Endothelial cell of umbilical vein (primary cell): Measurements from ENCODE around the gene ZBP1. TPM values are rescaled to one million over a fixed set of nuclear protein-coding genes. Genes with fewer than 3 reads are reported as not detected.

Experiments
- BruUV-seq: library from RNA; stranded (reverse); fragments of 400-500 nt; replicated peaks from 2 replicates; lab custom pipeline; 2021; lab: Mats Ljungman, UMichigan
- CTCF ChIA-PET: fragments of 300-600, 350-600 bp; sonication (Branson Sonifier 250); formaldehyde crosslinking; loops from one replicate; lab custom pipeline; 2021; ENCODE audit warnings: antibody characterized with exemption, inconsistent platforms; lab: Charles Lee
- POLR2A ChIA-PET: fragments of 300-600, 350-600 bp; sonication (Branson Sonifier 250); formaldehyde crosslinking; loops from one replicate; lab custom pipeline; 2021; ENCODE audit warnings: antibody characterized with exemption, inconsistent platforms; lab: Charles Lee
- DNase-seq: peaks from one replicate; pipeline ENCODE4 v3.0.0-alpha.2; 2011; ENCODE audit warnings: low read depth, low spot score
- FAIRE-seq: peaks from 2 replicates; lab custom pipeline; 2011; peaks lifted over from hg19 to GRCh38; lab: Jason Lieb, UNC
- H2AFZ ChIP-seq: 2 replicates; pipeline ENCODE4 v1.6.0; 2012; ENCODE audit warnings: low read depth, low read length, control low read depth, inconsistent platforms
- H3K27ac ChIP-seq: 2 replicates; pipeline ENCODE4 v1.5.1; 2011; ENCODE audit warnings: low read depth, mild to moderate bottlenecking, control low read depth, low read length, moderate library complexity; ENCODE audit not compliant: insufficient read depth
- H3K27me3 ChIP-seq, 2 experiments: 2 replicates each; pipeline versions ENCODE4 v1.6.0 to v1.6.1; 2011; ENCODE audit warnings: low read length in 2 of 2, mixed read lengths in 1 of 2; ENCODE audit not compliant: control insufficient read depth in 2 of 2, insufficient read depth in 2 of 2
- H3K36me3 ChIP-seq, 2 experiments: 2 replicates in 1 of 2; 3 replicates in 1 of 2; pipeline ENCODE4 v1.5.1; 2011; ENCODE audit warnings: low read length in 2 of 2, mild to moderate bottlenecking in 1 of 2, moderate library complexity in 1 of 2; ENCODE audit not compliant: control insufficient read depth in 2 of 2, insufficient read depth in 2 of 2; ENCODE audit errors: extremely low read depth in 1 of 2
- H3K4me1 ChIP-seq: 3 replicates; pipeline ENCODE4 v1.5.1; 2011; ENCODE audit warnings: mild to moderate bottlenecking, low read length; ENCODE audit not compliant: control insufficient read depth, insufficient read depth; ENCODE audit errors: extremely low read depth
- H3K4me2 ChIP-seq: 2 replicates; pipeline ENCODE4 v1.6.1; 2011; ENCODE audit warnings: low read length, control low read depth, mixed read lengths; ENCODE audit not compliant: insufficient read depth
- H3K4me3 ChIP-seq, 3 experiments: fragments of 200-600 bp in 1 of 3; sonication (generic), shearing (Covaris generic) in 1 of 3; replicated peaks in 1 of 3; 2 replicates each; pipeline ENCODE4 v1.5.1; 2011 to 2016; ENCODE audit warnings: control low read depth in 3 of 3, low read length in 3 of 3, mild to moderate bottlenecking in 2 of 3, inconsistent platforms in 1 of 3, low read depth in 1 of 3, moderate library complexity in 1 of 3; ENCODE audit not compliant: insufficient read depth in 1 of 3
- H3K79me2 ChIP-seq: 2 replicates; pipeline ENCODE4 v1.6.0; 2012; ENCODE audit warnings: low read length, inconsistent platforms; ENCODE audit not compliant: control insufficient read depth, insufficient read depth
- H3K9ac ChIP-seq: replicated peaks from 2 replicates; pipeline ENCODE3; 2011; ENCODE audit warnings: low read length, control low read depth; ENCODE audit not compliant: insufficient read depth; ENCODE audit errors: extremely low read depth
- H3K9me1 ChIP-seq: replicated peaks from 3 replicates; pipeline ENCODE4 v1.6.0; 2011; ENCODE audit warnings: mild to moderate bottlenecking, low read length; ENCODE audit not compliant: control insufficient read depth, insufficient read depth; ENCODE audit errors: extremely low read depth
- H3K9me3 ChIP-seq: replicated peaks from 2 replicates; pipeline ENCODE4 v1.5.1; 2012; ENCODE audit warnings: low read length, inconsistent platforms; ENCODE audit not compliant: control insufficient read depth, insufficient read depth
- H4K20me1 ChIP-seq: replicated peaks from 2 replicates; pipeline ENCODE3; 2011; ENCODE audit warnings: mild to moderate bottlenecking, low read length; ENCODE audit not compliant: control insufficient read depth, insufficient read depth; ENCODE audit errors: extremely low read depth
- CTCF ChIP-seq, 2 donors: IDR thresholded peaks; 1 replicate in 1 of 2; 2 replicates in 1 of 2; pipeline ENCODE4 v1.5.1; 2011; ENCODE audit warnings: low read length in 2 of 2, mild to moderate bottlenecking in 2 of 2, moderate library complexity in 2 of 2, control low read depth in 1 of 2, inconsistent platforms in 1 of 2, low read depth in 1 of 2; ENCODE audit not compliant: insufficient read depth in 1 of 2; ENCODE audit errors: extremely low read depth in 1 of 2
- EZH2 ChIP-seq: IDR thresholded peaks from 2 replicates; pipeline ENCODE4 v1.6.1; 2012; ENCODE audit warnings: borderline replicate concordance, low read depth, mild to moderate bottlenecking, moderate library complexity, low read length, inconsistent platforms; ENCODE audit not compliant: severe bottlenecking
- FOS ChIP-seq: IDR thresholded peaks from 2 replicates; pipeline ENCODE4 v1.6.1; 2011; ENCODE audit warnings: mild to moderate bottlenecking, low read length, moderate library complexity, borderline replicate concordance; ENCODE audit not compliant: insufficient read depth
- GATA2 ChIP-seq: IDR thresholded peaks from 2 replicates; pipeline ENCODE4 v1.7.0; 2011; ENCODE audit warnings: low read depth, mild to moderate bottlenecking, moderate library complexity, mixed read lengths, low read length; ENCODE audit not compliant: insufficient read length, insufficient read depth
- JUN ChIP-seq: IDR thresholded peaks from 2 replicates; pipeline ENCODE4 v1.6.1; 2011; ENCODE audit warnings: borderline replicate concordance, low read depth; ENCODE audit not compliant: insufficient read length, insufficient read depth
- MAX ChIP-seq: IDR thresholded peaks from 2 replicates; pipeline ENCODE4 v1.6.1; 2011; ENCODE audit not compliant: insufficient read depth, insufficient read length
- MYC ChIP-seq: IDR thresholded peaks from one replicate; pipeline ENCODE4 v1.6.1; 2011; ENCODE audit warnings: mild to moderate bottlenecking, low read depth, low read length
- POLR2A ChIP-seq: IDR thresholded peaks from 2 replicates; pipeline ENCODE4 v1.6.1; 2012; ENCODE audit warnings: low read depth, mild to moderate bottlenecking, control low read depth, low read length
- POLR2AphosphoS5 ChIP-seq: IDR thresholded peaks from 2 replicates; pipeline ENCODE4 v1.6.1; 2012; ENCODE audit warnings: low read depth, mild to moderate bottlenecking, control low read depth, low read length, moderate library complexity; ENCODE audit not compliant: insufficient read depth
- dilution Hi-C: fragments of 300-500 bp; cut with MboI; formaldehyde crosslinking; loops from one replicate; pipeline ENCODE4 v1.15.0; 2019; ENCODE audit warnings: low sequenced_read_pairs; ENCODE audit not compliant: extremely low pct_ligation_motif_present
- intact Hi-C: fragments of 100-400 bp; cut with micrococcal nuclease; formaldehyde crosslinking; loops from one replicate; pipeline ENCODE4 v1.10.0; 2022
- polyA plus RNA-seq, 4 experiments: library from polyadenylated mRNA; depleted of rRNA in 3 of 4; stranded (reverse) in 3 of 4; unstranded in 1 of 4; fragments of >200 nt; gene quantifications; 2 replicates each; pipeline versions ENCODE4 v1.2.1 to v1.2.3, GENCODE V29; 2011 to 2012; ENCODE audit warnings: missing spikeins in 1 of 4
- total RNA-seq: library from RNA; stranded (reverse); gene quantifications from 2 replicates; pipeline ENCODE4 v1.2.3, GENCODE V29; 2021

ZBP1 gene
- total and polyA plus RNA-seq, 2 donors (not counting 3 experiments of a cell fraction or from before 2014, with no cell fraction given), result not detected

DNA sequence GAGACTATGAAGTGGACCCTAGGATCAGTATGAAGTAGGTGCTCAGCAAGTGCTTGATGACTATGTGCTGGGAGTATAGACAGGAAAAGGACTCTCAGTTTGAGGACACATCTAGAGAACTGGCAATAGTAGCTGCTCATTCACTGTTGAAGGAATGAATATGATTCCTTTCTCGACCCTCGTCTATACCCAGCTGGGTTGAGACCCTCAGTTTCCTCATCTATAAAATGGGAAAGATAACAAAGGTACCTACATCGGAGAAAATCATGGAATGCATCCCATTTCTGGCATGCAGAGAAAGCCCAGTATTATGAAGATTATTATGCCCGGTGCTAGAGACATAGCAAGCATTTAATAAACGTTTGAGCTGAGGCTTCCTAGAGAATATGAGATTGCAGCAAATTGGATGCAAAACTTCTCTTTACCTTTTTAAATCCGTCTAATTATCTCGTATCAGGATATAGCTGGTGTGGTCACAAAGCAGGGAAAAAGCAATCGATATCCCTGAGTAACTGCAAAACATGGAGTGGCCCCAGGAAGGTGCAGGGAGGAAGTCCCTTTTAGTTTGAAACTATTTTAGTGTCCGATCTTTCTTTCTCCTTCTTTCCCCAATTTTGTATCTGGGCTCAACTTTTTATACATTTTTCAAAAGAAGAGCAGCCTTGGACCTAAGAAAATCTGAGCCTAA is 62.2 kb downstream of the ZBP1 start:
- no peaks in the 10 kb centered on the region for H3K27me3 ChIP-seq
- CTCF ChIA-PET, result no interaction called here
- H3K27ac ChIP-seq, result no peak overlapping the region
- H3K36me3 ChIP-seq, result no peaks in the 10 kb centered on the region
- POLR2A ChIA-PET, result no interaction called here
- H3K79me2 ChIP-seq, result no peaks in the 10 kb centered on the region
- no peak overlapping the region for H3K4me2 ChIP-seq
- H4K20me1 ChIP-seq, result no peaks in the 10 kb centered on the region
- BruUV-seq, result no TSS peak
- DNase-seq, result no peak
- no peak overlapping the region for H3K9ac ChIP-seq
- H3K4me3 ChIP-seq, result no peak overlapping the region
- intact Hi-C loops (no loop called here), dilution Hi-C loops (no loop called here)
- no peak for FAIRE-seq
- H2AFZ ChIP-seq, result no peak overlapping the region
- TF ChIP-seq MAX, result no peak
- no peak for TF ChIP-seq JUN
- TF ChIP-seq EZH2, result no peak
- no peak for TF ChIP-seq POLR2AphosphoS5
- no peak for TF ChIP-seq GATA2
- no peak for TF ChIP-seq FOS
- no peak for TF ChIP-seq POLR2A
- TF ChIP-seq CTCF (IDR thresholded peaks at IDR 0.05; ENCODE audit: extremely low read depth in 1 of 2, insufficient read depth in 1 of 2, low read depth in 1 of 2, low read length in 2 of 2), result no peak
- no peak for TF ChIP-seq MYC
- no peaks in the 10 kb centered on the region for H3K4me1 ChIP-seq
- H3K9me1 ChIP-seq, result no peaks in the 10 kb centered on the region
- no peaks in the 10 kb centered on the region for H3K9me3 ChIP-seq
